K562 treated with DMSO at 1 percent for 24 hours (cell line): ENCODE data around the gene TMEM259. TPM values are rescaled to one million over a fixed set of nuclear protein-coding genes. Genes with fewer than 3 reads are reported as not detected.

Source experiments
- total RNA-seq: library from RNA; unstranded; fragments of 300-600 nt; gene quantifications from 2 replicates; pipeline ENCODE4 v1.2.3, GENCODE V29; 2022; ENCODE audit warnings: low read depth; ENCODE audit not compliant: insufficient read depth

Gene TMEM259
- 234 and 259 TPM in 2 replicates for total RNA-seq

GRCh38 chr19:1020868-1021425, at the start of gene TMEM259:
TSS of gene TMEM259 (minus strand) at chr19:1021123. CDS start at chr19:1020996, 127 bp downstream.

GRCh38 chr19:1066748-1067340, 45.9 kb upstream of the TMEM259 start, which contains the start of gene ARHGAP45:
TSS of gene ARHGAP45 (plus strand) at chr19:1067167. CDS start at chr19:1067406, 239 bp downstream.

GRCh38 chr19:1039646-1040475, 18.9 kb upstream of the TMEM259 start, which contains the start of gene ABCA7:
TSS of gene ABCA7 (plus strand) at chr19:1040107. CDS start at chr19:1041362, 1,255 bp downstream.

GRCh38 chr19:1025960-1026782, 5.2 kb upstream of the TMEM259 start, which contains the start of gene CNN2:
TSS of gene CNN2 (plus strand) at chr19:1026608. CDS start at chr19:1026662, 54 bp downstream.

GRCh38 chr19:1000095-1000494, 20.8 kb downstream of the TMEM259 start, which contains the start of gene GRIN3B:
TSS of gene GRIN3B (plus strand) at chr19:1000419. CDS start at chr19:1000438, 19 bp downstream.

GRCh38 chr19:984165-984967, 36.6 kb downstream of the TMEM259 start, which contains the start of gene WDR18:
TSS of gene WDR18 (plus strand) at chr19:984345. CDS start at chr19:984354, 9 bp downstream.

Other genes with a start within 250 kb of the TMEM259 start
- gene PTBP1, start 223.7 kb downstream of the TMEM259 start, total RNA-seq = 331 and 361 TPM in 2 replicates
- gene PLPPR3, start 199.2 kb downstream of the TMEM259 start, total RNA-seq = 26.9 and 33.9 TPM in 2 replicates
- 1.3 and 1.6 TPM in 2 replicates for gene AZU1, start 193.3 kb downstream of the TMEM259 start, total RNA-seq
- gene PRTN3, start 180.1 kb downstream of the TMEM259 start, total RNA-seq = 0.87 and 1.3 TPM in 2 replicates
- gene ELANE, start 168.8 kb downstream of the TMEM259 start, total RNA-seq = not detected in 2 replicates
- 64.6 and 67.7 TPM in 2 replicates for gene CFD, start 161.5 kb downstream of the TMEM259 start, total RNA-seq
- 58.2 and 66.2 TPM in 2 replicates for gene MED16, start 127.9 kb downstream of the TMEM259 start, total RNA-seq
- gene RNU6-9, start 127.6 kb downstream of the TMEM259 start, total RNA-seq = not detected in 2 replicates
- gene R3HDM4, start 107.9 kb downstream of the TMEM259 start, total RNA-seq = 169 and 193 TPM in 2 replicates
- gene KISS1R, start 103.8 kb downstream of the TMEM259 start, total RNA-seq = 4.8 and 5.2 TPM in 2 replicates
- 72.0 and 83.1 TPM in 2 replicates for gene ARID3A, start 95.1 kb downstream of the TMEM259 start, total RNA-seq
- gene WDR18, start 36.8 kb downstream of the TMEM259 start, total RNA-seq = 89.2 and 91.4 TPM in 2 replicates
- gene GRIN3B, start 20.7 kb downstream of the TMEM259 start, total RNA-seq = 0.66 and 0.73 TPM in 2 replicates
- gene RNU6-2, start 399 bp upstream of the TMEM259 start, total RNA-seq = not detected in 2 replicates
- gene CNN2, start 5.5 kb upstream of the TMEM259 start, total RNA-seq = 103 and 109 TPM in 2 replicates
- 68.1 and 68.5 TPM in 2 replicates for gene ABCA7, start 19.0 kb upstream of the TMEM259 start, total RNA-seq
- 26.5 and 30.6 TPM in 2 replicates for gene ARHGAP45, start 46.0 kb upstream of the TMEM259 start, total RNA-seq
- 298 and 316 TPM in 2 replicates for gene POLR2E, start 74.3 kb upstream of the TMEM259 start, total RNA-seq
- 1,084 and 1,166 TPM in 2 replicates for gene GPX4, start 82.9 kb upstream of the TMEM259 start, total RNA-seq
- 48.0 and 49.2 TPM in 2 replicates for gene SBNO2, start 153.1 kb upstream of the TMEM259 start, total RNA-seq
- gene STK11, start 184.7 kb upstream of the TMEM259 start, total RNA-seq = 143 and 156 TPM in 2 replicates
- gene CBARP, start 216.9 kb upstream of the TMEM259 start, total RNA-seq = 7.1 and 10.1 TPM in 2 replicates
- 387 and 503 TPM in 2 replicates for gene ATP5F1D, start 220.6 kb upstream of the TMEM259 start, total RNA-seq
- gene MIDN, start 227.5 kb upstream of the TMEM259 start, total RNA-seq = 68.5 and 71.2 TPM in 2 replicates
- 121 and 125 TPM in 2 replicates for gene CIRBP, start 248.2 kb upstream of the TMEM259 start, total RNA-seq